ENCODE data around the gene TLL1.

The TLL1 gene

DNA sequence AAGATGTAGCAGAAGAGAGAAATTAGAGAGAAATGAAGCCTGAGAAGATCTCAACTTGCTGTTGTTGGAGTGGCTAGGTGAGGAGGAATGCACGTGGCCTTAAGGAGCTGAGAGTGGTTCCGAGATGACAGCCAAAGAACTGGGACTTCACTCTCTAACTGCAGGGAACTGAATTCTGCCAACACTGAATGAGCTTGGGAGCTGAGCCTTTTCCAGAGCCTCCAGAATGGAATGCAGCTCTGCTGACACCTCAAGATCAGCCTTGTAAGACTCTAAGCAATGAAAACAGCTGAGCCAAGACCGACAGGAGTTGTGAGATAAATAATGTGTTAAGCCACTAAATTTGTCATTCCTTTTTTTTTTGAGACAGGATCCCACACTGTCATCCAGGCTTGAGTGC lies 73.0 kb downstream of the TLL1 start:
- Histone ChIP-seq H3K9me3 (no peaks in the 10 kb centered on the region), H3K36me3 (no peaks in the 10 kb centered on the region), H3K4me3 (ENCODE audit: low read depth, low read length) (no peak overlapping the region), H3K27me3 (no peaks in the 10 kb centered on the region; the same call in 1 of the 2 replicates), H3K4me1 (no peaks in the 10 kb centered on the region)
- TF ChIP-seq, protein P1, sequence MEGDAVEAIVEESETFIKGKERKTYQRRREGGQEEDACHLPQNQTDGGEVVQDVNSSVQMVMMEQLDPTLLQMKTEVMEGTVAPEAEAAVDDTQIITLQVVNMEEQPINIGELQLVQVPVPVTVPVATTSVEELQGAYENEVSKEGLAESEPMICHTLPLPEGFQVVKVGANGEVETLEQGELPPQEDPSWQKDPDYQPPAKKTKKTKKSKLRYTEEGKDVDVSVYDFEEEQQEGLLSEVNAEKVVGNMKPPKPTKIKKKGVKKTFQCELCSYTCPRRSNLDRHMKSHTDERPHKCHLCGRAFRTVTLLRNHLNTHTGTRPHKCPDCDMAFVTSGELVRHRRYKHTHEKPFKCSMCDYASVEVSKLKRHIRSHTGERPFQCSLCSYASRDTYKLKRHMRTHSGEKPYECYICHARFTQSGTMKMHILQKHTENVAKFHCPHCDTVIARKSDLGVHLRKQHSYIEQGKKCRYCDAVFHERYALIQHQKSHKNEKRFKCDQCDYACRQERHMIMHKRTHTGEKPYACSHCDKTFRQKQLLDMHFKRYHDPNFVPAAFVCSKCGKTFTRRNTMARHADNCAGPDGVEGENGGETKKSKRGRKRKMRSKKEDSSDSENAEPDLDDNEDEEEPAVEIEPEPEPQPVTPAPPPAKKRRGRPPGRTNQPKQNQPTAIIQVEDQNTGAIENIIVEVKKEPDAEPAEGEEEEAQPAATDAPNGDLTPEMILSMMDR (IDR thresholded peaks at IDR 0.05; ENCODE audit: low read depth, low read length): no peak
- DNase-seq: no peak

DNA sequence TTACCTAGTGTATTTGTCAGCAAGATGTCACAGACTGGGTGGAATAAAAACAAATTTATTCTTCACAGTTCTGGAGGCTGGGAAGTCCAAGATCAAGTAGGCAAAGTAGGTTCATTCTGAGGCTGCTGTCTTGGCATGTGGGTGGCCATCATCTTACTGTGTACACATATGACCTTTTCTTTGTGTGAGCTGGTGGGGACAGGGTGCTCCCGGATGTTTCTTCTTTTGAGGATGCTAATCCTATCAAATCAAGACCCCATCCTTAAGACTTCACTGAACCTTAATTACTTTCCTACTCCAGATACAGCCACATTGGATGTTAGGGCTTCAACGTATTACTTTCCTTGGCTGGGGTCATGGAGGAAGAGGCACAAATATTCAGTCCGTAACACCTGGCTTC lies 74.0 kb downstream of the TLL1 start:
- Histone ChIP-seq H3K27me3 (no peaks in the 10 kb centered on the region; the same call in 1 of the 2 replicates), H3K4me1 (no peaks in the 10 kb centered on the region), H3K9me3 (no peaks in the 10 kb centered on the region), H3K36me3 (no peaks in the 10 kb centered on the region), H3K4me3 (ENCODE audit: low read depth, low read length) (no peak overlapping the region)
- no peak for DNase-seq
- TF ChIP-seq, protein P1 (IDR thresholded peaks at IDR 0.05; ENCODE audit: low read depth, low read length): no peak

DNA sequence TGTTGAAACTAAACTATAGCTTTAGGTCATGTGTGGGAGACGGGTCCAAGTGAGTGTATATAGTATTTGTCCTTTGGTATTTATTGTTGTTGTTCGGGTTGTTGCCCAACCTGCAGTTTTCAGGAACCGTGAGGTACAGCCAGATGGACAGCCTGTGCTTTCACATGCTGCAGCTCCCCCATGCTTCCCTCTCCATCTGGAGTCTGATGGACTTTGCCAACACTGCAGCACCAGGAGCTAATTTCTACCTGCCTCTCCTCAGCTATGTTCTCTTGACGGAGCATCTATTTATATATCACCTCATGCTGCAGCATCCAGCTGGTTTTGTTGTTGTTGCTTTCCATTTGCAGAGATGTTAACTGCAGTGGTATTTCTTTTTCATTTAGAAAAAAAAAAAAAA lies 80.1 kb downstream of the TLL1 start:
- H3K4me3 ChIP-seq (ENCODE audit: low read depth, low read length): no peak overlapping the region
- H3K9me3 ChIP-seq: no peaks in the 10 kb centered on the region
- TF ChIP-seq, protein P1 (IDR thresholded peaks at IDR 0.05; ENCODE audit: low read depth, low read length): no peak
- no peaks in the 10 kb centered on the region for H3K36me3 ChIP-seq
- DNase-seq: no peak
- H3K4me1 ChIP-seq: no peaks in the 10 kb centered on the region
- no peaks in the 10 kb centered on the region; the same call in 1 of the 2 replicates for H3K27me3 ChIP-seq

- H3K4me1 ChIP-seq: no peaks in the 10 kb centered on the region
- DNase-seq: no peak
- no peak overlapping the region for H3K4me3 ChIP-seq (ENCODE audit: low read depth, low read length)
- no peaks in the 10 kb centered on the region for H3K27me3 ChIP-seq
- H3K36me3 ChIP-seq: no peaks in the 10 kb centered on the region
- TF ChIP-seq, protein P1 (IDR thresholded peaks at IDR 0.05; ENCODE audit: low read depth, low read length): no peak
- no peaks in the 10 kb centered on the region for H3K9me3 ChIP-seq
These were observed 90.6 kb downstream of the TLL1 start for GRCh38 chr4:165963621-165964020.

DNA sequence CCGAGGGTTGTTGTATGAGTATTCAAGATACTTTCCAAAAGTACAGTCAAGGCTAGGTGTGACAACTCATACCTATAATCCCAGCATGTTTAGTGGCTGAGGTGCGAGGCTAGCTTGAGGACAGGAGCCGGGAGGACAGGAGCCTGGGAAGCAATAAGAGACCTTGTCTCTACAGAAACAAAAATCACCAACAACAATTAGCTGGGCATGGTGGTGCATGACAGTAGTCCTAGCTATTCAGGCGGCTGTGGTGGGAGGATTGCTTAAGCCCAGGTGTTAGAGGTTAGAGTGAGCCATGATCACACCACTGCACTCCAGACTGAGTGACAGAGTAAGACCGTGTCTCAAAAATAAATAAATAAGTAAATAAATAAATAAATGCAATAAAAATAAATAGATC lies 91.6 kb downstream of the TLL1 start:
- no peaks in the 10 kb centered on the region for H3K4me1 ChIP-seq
- no peaks in the 10 kb centered on the region for H3K36me3 ChIP-seq
- H3K4me3 ChIP-seq (ENCODE audit: low read depth, low read length): no peak overlapping the region
- H3K27me3 ChIP-seq: no peaks in the 10 kb centered on the region
- TF ChIP-seq, protein P1 (IDR thresholded peaks at IDR 0.05; ENCODE audit: low read depth, low read length): no peak
- no peaks in the 10 kb centered on the region for H3K9me3 ChIP-seq
- DNase-seq: no peak

DNA sequence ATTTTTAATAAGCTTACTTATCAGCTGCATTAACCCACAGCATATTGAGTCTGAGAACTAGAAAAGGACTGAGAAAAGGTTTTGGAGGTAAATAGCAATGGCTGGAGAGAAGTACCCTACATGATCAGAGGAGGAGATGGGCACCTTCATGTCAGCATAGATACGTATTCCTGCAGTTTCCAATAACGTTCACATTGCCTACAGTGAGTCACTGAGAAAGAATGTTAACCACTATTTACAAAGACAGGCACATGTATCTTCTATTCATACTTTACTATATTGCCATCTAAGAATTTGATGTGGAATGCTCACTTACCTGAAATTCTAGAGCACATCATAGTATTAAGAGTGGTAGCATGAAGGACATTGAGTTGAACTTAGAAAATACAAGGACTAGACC lies 92.5 kb downstream of the TLL1 start:
- TF ChIP-seq, protein P1 (IDR thresholded peaks at IDR 0.05; ENCODE audit: low read depth, low read length): no peak
- Histone ChIP-seq H3K27me3 (no peaks in the 10 kb centered on the region), H3K4me1 (no peaks in the 10 kb centered on the region), H3K36me3 (no peaks in the 10 kb centered on the region), H3K9me3 (no peaks in the 10 kb centered on the region), H3K4me3 (ENCODE audit: low read depth, low read length) (no peak overlapping the region)
- no peak for DNase-seq
